HFFc6 (cell line): Measurements from ENCODE around the gene GAS2L3. TPM values are rescaled to one million over a fixed set of nuclear protein-coding genes. Genes with fewer than 3 reads are reported as not detected.

Experiments used
- DNase-seq: peaks from one replicate; pipeline ENCODE4 v3.0.0-alpha.2; 2018
- H3K27ac Mint-ChIP-seq: 2 replicates; pipeline ENCODE4 v1.8.0; 2020; ENCODE audit warnings: mild to moderate bottlenecking, mixed read lengths
- H3K27me3 Mint-ChIP-seq: 2 replicates; pipeline ENCODE4 v1.8.0; 2021; ENCODE audit warnings: mild to moderate bottlenecking, moderate library complexity, mixed read lengths; ENCODE audit not compliant: insufficient read depth
- H3K36me3 Mint-ChIP-seq: 2 replicates; pipeline ENCODE4 v1.8.0; 2021; ENCODE audit warnings: low read depth, mixed read lengths
- H3K4me1 Mint-ChIP-seq: 2 replicates; pipeline ENCODE4 v1.8.0; 2020; ENCODE audit warnings: low read depth, mixed read lengths
- H3K4me3 Mint-ChIP-seq: 2 replicates; pipeline ENCODE4 v1.8.0; 2020; ENCODE audit warnings: mild to moderate bottlenecking, moderate library complexity, mixed read lengths
- H3K9me3 Mint-ChIP-seq: 2 replicates; pipeline ENCODE4 v1.8.0; 2020; ENCODE audit warnings: mild to moderate bottlenecking, mixed read lengths
- long read RNA-seq: library from polyadenylated mRNA; unstranded; transcript quantifications from one replicate; pipeline ENCODE4 v2.0.0, GENCODE V29; 2019
- total RNA-seq, 6 experiments: library from RNA; stranded (reverse); fragmentation: NEBNext Ultra II Directional; extraction: Animal tissue kit (Norgen Biotek cat#: 25700); gene quantifications; 2 replicates in 1 of 6; 3 replicates in 5 of 6; pipeline ENCODE4 v1.2.3, GENCODE V29; 2021
- TF ChIP-seq, protein P1 (sequence below): fragments of 200-600 bp; sonication (generic); IDR thresholded peaks from 2 replicates; pipeline ENCODE4 v1.5.0; 2021; ENCODE audit warnings: antibody characterized with exemption, mild to moderate bottlenecking

Gene GAS2L3
- 10 to 100 TPM; 10.0 to 25.2 (median 22.8) TPM for total RNA-seq
- long read RNA-seq, partial matches to known transcripts: 4 of 9 reads
- long read RNA-seq, other reads (novel, unspliced or antisense): 4 of 9 reads

DNA sequence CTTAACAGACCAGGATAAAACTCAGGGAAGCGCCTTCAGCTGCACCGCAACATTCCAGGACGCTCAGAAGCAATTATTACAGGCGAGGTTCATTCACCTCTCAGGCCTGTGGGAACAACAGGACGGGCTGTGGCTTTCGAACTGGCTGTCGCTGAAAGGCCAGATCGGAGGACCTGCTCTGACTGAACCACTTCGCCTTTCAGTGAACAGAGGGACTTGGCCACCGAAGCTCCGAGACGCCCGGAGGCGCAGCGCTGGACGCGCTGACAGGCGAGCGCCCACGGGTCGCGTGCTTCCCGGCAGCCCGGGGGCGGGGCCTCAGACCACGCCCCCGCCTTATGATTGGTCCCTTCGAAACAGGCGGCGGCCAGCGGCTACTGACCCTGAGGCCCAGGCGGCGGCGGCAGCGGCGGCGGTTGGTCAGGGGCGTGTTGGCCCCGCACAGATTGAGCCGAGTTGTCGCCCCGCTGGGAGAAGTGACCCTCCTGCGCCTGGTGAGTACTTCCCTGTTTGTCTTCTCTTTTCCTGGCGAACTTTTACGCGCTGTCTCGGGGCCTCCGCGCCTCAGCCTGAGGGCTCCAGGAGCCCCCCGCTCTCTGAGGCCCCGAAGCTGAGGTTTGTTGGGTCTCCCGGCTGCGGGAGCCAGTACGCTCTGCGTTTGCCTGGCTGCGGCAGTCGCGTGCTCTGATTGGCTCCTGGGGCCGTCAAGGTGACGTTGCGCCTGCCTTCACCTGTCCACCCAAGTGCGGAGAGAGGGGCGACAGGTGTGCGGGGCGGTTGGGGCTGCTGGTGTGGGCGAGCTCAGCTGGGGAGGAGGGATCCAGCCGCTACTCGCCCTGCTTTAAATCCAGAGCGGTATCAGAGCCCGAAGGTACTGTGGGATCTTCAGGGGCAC, at the start of gene GAS2L3:
Gene GAS2L3 (plus strand): TSS at position 393 of the 895 bp plus-strand sequence. CDS start 21,221 bp downstream, outside the sequence.
- peak; percentile 71 for DNase-seq
- TF ChIP-seq, protein P1, sequence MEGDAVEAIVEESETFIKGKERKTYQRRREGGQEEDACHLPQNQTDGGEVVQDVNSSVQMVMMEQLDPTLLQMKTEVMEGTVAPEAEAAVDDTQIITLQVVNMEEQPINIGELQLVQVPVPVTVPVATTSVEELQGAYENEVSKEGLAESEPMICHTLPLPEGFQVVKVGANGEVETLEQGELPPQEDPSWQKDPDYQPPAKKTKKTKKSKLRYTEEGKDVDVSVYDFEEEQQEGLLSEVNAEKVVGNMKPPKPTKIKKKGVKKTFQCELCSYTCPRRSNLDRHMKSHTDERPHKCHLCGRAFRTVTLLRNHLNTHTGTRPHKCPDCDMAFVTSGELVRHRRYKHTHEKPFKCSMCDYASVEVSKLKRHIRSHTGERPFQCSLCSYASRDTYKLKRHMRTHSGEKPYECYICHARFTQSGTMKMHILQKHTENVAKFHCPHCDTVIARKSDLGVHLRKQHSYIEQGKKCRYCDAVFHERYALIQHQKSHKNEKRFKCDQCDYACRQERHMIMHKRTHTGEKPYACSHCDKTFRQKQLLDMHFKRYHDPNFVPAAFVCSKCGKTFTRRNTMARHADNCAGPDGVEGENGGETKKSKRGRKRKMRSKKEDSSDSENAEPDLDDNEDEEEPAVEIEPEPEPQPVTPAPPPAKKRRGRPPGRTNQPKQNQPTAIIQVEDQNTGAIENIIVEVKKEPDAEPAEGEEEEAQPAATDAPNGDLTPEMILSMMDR: no peak
- no peaks in the 10 kb centered on the region for H3K9me3 Mint-ChIP-seq
- H3K27ac Mint-ChIP-seq: peak within 1 kb of the TSS; percentile 93
- peak within 1 kb of the TSS; percentile 99 for H3K4me3 Mint-ChIP-seq
- peaks cover 6% of the 10 kb centered on the region; the same call in 1 of the 2 replicates for H3K36me3 Mint-ChIP-seq
- peaks cover 25% of the 10 kb centered on the region for H3K4me1 Mint-ChIP-seq
- no peaks in the 10 kb centered on the region; the same call in 1 of the 2 replicates for H3K27me3 Mint-ChIP-seq

DNA sequence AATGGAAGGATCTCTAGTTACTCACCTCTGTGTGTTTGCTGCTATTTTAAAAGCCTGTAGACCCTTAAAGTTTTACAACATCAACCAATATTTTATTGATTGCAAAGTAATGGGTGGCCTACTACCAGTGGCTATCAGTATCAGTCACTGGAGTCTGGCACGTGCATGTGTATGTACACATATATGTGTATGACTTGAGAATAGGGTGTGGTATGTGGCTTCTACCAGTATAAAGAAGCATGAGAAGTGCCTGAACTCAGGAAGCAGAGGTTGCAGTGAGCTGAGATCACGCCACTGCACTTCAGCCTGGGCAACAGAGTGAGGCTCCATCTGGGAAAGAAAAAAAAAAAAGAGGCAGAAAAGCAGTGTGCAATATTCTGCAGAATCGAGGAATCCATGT, 45.5 kb upstream of the GAS2L3 start:
- H3K27ac Mint-ChIP-seq: no peak overlapping the region
- H3K36me3 Mint-ChIP-seq: no peaks in the 10 kb centered on the region
- H3K9me3 Mint-ChIP-seq: peaks cover 4% of the 10 kb centered on the region

DNA sequence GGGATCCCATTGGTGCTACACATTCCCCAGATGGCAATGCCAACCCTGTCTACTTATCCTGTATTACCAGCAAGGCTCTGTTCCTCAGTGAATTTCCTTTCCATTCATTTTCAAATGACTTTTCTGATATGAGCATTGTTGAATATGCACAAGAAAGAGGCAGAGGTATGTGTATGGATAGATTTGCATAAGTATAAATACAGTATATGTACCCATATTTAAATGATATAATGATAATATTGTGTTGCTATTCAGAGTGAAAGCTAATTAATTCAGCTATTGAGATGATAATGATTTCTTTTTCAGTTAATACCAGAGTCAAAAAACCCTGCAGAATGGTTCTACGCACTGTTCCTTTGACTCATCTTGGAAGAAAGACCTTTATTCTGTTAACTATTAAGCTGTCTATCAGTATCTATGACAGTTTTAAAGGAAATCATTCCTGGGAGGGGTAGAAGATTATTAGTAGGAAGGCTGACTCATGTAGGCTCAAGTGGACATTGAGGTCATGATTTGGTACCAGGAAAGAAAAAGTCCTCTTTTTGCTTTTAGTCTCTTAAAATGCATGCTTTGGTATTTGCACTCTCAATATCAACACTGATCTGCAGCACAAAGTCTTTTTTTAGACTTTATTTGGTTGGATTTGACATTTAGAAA, 44.9 kb upstream of the GAS2L3 start:
- no peak overlapping the region for H3K4me3 Mint-ChIP-seq
- no peak for DNase-seq
- H3K9me3 Mint-ChIP-seq: peaks cover 4% of the 10 kb centered on the region
- no peaks in the 10 kb centered on the region for H3K36me3 Mint-ChIP-seq
- TF ChIP-seq, protein P1: no peak
- peaks cover 3% of the 10 kb centered on the region; the same call in 1 of the 2 replicates for H3K27me3 Mint-ChIP-seq
- H3K4me1 Mint-ChIP-seq: no peaks in the 10 kb centered on the region
- no peak overlapping the region for H3K27ac Mint-ChIP-seq

More for the DNA sequence above, 45.5 kb upstream of the GAS2L3 start:
- TF ChIP-seq, protein P1: no peak
- DNase-seq: no peak
- Mint-ChIP-seq H3K4me1 (no peaks in the 10 kb centered on the region), H3K27me3 (peaks cover 3% of the 10 kb centered on the region; the same call in 1 of the 2 replicates), H3K4me3 (no peak overlapping the region)

DNA sequence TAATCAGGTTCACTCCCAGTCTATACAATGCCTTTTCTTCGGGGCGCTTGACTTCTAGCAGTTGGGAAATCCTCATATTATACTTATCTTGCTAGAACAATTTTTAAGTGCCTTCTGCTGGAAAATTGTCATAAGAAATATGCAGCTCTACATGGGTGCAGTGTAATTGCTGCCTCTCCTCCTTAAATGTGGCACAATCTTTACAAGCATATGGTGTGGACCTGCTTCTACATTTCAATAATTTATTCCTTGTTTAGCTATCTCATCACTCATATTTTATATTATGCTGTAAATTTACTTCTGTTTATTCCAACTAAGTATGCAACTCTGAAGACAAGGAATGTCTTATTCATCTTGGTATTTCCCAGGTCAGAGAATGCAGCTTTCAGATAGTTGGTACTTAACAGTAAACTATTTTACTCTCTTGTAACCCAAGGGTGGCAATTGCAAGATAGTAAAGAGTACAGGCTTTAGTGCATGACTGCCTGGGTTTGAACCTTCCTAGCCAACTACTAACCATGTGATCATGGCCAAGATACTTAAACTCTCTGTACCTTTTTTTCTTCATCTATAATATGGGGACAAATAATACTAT, 43.6 kb upstream of the GAS2L3 start:
- Mint-ChIP-seq H3K27ac (no peak overlapping the region), H3K36me3 (no peaks in the 10 kb centered on the region), H3K9me3 (peaks cover 4% of the 10 kb centered on the region), H3K4me3 (no peak overlapping the region), H3K27me3 (peaks cover 3% of the 10 kb centered on the region; the same call in 1 of the 2 replicates), H3K4me1 (no peaks in the 10 kb centered on the region)
- no peak for DNase-seq
- TF ChIP-seq, protein P1: no peak

DNA sequence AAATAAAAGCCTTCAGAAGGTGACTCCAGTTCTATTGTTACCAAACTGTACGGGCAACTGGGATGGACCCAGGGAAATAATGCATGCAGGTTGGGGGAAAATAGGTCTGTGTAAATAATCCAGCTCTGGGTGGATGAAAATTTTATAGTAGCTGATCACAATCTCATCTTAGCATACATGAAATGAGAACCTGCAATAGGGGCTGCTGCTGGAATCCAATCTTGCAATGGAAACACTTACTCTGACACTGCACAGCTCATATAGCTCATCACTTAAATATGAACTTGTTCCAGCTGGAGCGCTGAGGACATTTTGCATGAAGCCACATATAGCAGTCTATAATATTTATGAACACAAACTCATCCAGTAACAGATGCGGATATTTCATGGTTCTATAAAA, 40.1 kb upstream of the GAS2L3 start:
- Mint-ChIP-seq H3K4me3 (no peak overlapping the region), H3K27ac (no peak overlapping the region), H3K36me3 (no peaks in the 10 kb centered on the region), H3K9me3 (no peaks in the 10 kb centered on the region), H3K4me1 (no peaks in the 10 kb centered on the region), H3K27me3 (peaks cover 3% of the 10 kb centered on the region; the same call in 1 of the 2 replicates)
- DNase-seq: no peak
- TF ChIP-seq, protein P1: no peak
